GM12801 (cell line): Measurements from ENCODE around the gene BICDL1.

ENCODE experiments used
- CTCF ChIP-seq: IDR thresholded peaks from one replicate; pipeline ENCODE4 v1.5.1; 2011; ENCODE audit warnings: control low read depth; ENCODE audit not compliant: insufficient read length; ENCODE audit errors: extremely low read depth

The BICDL1 gene

GRCh38 chr12:120121343-120121742 lies 132.3 kb downstream of the BICDL1 start:
- no peak for TF ChIP-seq CTCF

- no peak for TF ChIP-seq CTCF
Measured at GRCh38 chr12:120121766-120122293, 132.8 kb downstream of the BICDL1 start.

- TF ChIP-seq CTCF: no peak
Measured at GRCh38 chr12:120125029-120125428, 136.0 kb downstream of the BICDL1 start.

- no peak for TF ChIP-seq CTCF
Measured at GRCh38 chr12:120125792-120126634, 137.0 kb downstream of the BICDL1 start.

GRCh38 chr12:120126635-120127005 lies 137.6 kb downstream of the BICDL1 start:
- TF ChIP-seq CTCF: no peak

GRCh38 chr12:120130011-120130410 lies 141.0 kb downstream of the BICDL1 start:
- TF ChIP-seq CTCF: no peak

- no peak for TF ChIP-seq CTCF
Measured at GRCh38 chr12:120131116-120131515, 142.1 kb downstream of the BICDL1 start.
